Omental fat pad (tissue), 4 donors: ENCODE measurements around the gene TFB1M. TPM values are rescaled to one million over a fixed set of nuclear protein-coding genes. Genes with fewer than 3 reads are reported as not detected.
"Not testable (repeated sequence)": the region's sequence is repeated elsewhere in the genome, so short reads cannot be mapped to it uniquely, and the experiment has no call there.

Source experiments
- ATAC-seq: fragments of 150-250 bp; one replicate; pipeline ENCODE4 v1.9.1; 2016; ENCODE audit warnings: mild to moderate bottlenecking, moderate library complexity; ENCODE audit not compliant: low FRiP score
- DNase-seq: peaks from one replicate; pipeline ENCODE4 v3.0.0-alpha.2; 2019; ENCODE audit warnings: low spot score
- CTCF ChIP-seq, 3 donors: fragments of 450-650 bp; IDR thresholded peaks; one replicate each; pipeline ENCODE4 v1.5.1; 2016 to 2017; ENCODE audit warnings: antibody characterized with exemption in 3 of 3, mild to moderate bottlenecking in 3 of 3, moderate library complexity in 2 of 3
- total RNA-seq, 4 donors: library from RNA; depleted of rRNA; stranded (reverse); fragments of >200 nt; gene quantifications; one replicate each; pipeline ENCODE4 v1.1.0, GENCODE V29; 2016

TFB1M gene
- total RNA-seq, 4 donors from 2014 or later = 6.4 to 9.2 (median 7.2) TPM

DNA sequence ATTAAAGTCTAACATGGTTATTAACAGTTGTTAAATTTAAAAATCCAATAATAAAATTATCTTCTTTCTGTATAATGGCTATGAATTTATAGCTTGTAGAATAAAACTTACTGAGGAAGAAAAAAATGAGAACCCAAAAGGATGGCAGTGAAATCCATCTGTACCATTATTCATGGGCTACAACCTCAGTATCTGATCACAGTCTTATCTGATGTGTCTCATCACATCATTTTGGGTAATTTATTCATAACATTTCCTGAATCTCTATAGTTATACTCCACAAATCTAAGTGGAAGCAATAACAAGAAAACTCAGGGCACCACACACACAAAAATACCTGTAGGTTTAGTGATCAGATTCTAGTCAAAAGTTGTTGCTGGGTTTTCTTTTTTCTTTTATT, 43.1 kb downstream of the TFB1M start:
- no peak for TF ChIP-seq CTCF (IDR thresholded peaks at IDR 0.05)
- DNase-seq = no peak
- ATAC-seq = no peak

DNA sequence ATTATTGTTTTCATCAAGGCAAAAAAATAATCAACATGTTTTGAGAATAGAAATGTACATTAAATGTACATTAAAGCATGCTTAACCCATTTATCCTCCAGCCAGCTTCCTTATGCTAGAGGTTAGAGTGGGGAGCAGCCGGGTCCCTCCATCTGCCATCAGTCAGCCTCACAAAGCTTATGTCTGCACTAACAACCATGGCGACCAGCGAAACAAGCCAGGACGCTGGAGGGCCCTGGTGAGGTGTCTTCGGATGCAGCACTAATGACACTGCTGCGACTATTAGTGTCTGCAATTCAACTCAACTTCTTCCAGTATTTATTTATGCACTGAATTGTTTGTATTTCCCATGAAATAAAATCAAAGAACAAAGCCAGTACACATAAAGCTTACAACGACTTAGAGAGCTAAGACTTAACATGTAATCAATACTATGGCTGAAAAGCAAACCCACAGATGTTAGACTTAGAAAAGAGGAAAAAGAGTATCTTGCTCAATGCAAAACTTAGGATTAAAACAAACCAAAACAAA, 43.7 kb downstream of the TFB1M start:
- no peak for TF ChIP-seq CTCF (IDR thresholded peaks at IDR 0.05)
- DNase-seq (no peak), ATAC-seq (no peak)

GRCh38 chr6:155269765-155270164, 44.5 kb downstream of the TFB1M start:
- no peak for TF ChIP-seq CTCF (IDR thresholded peaks at IDR 0.05)
- ATAC-seq = no peak
- no peak for DNase-seq

DNA sequence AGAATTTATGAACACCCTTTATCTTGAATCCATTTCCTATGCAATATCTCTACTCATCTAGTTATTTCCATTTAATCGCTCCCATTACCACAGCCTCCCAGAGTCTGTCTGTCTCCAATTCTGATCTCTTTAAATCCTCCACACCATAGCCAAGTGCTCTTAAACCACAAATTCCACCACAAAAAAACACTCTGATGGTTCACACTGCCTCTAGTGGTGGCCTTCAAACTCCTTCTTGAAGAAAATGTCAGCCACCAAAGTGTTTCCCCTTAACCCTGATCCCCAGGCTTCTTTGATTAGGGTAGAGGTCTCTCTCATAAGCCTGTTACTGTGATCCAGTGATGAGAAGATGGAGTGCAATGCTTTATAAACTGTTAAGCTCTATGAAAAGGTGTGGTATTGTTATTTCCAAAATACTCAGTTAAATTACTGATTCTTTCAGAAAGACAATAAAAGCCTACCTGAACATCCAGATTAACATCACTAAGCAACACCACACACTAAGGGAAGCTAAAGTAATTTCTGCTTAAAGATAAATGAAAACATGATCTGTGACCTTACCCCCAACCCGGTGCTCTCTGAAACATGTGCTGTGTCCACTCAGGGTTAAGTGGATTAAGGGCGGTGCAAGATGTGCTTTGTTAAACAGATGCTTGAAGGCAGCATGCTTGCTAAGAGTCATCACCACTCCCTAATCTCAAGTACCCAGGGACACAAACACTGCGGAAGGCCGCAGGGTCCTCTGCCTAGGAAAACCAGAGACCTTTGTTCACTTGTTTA, 46.0 kb downstream of the TFB1M start:
- ATAC-seq, DNase-seq: not testable (repeated sequence)

- no peak for ATAC-seq
- DNase-seq = no peak
- TF ChIP-seq CTCF (IDR thresholded peaks at IDR 0.05) = no peak
Measured at GRCh38 chr6:155267411-155267810, 46.9 kb downstream of the TFB1M start.

GRCh38 chr6:155265843-155266535, 48.3 kb downstream of the TFB1M start:
- ATAC-seq (no peak), DNase-seq (no peak)
- TF ChIP-seq CTCF (IDR thresholded peaks at IDR 0.05) = no peak

DNA sequence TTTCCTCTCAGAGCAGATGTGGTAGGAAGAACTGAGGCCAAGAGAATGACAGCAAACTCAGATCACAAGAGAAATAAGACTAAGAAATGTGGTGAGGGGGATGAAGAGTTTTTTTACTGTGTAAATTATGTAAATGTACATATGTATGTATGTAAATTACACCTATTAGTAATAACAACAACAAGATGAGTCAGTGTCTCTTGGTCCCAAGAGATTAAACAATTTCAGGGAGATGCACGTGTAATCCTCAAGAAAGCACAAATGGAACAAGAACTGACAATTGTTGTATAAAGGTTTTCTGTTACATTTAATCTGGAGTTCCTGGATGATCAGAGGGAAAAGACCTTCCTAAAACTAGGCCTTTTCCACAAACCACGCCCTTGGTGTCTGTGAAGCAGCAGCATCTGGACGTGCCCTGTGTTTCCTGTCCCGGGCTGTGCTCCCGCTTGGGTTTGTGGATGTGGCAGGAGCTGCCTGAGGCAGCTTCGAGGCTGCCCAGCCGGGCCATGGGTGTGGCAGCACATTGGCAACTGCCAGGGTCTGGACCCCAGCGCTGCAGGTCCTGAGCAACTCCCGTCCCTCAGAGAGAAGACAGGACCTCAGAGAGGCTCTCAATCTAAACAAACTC, 49.5 kb downstream of the TFB1M start:
- no peak for ATAC-seq
- no peak for TF ChIP-seq CTCF (IDR thresholded peaks at IDR 0.05)

More for the DNA sequence above, 49.5 kb downstream of the TFB1M start:
- no peak for DNase-seq
